HG03097 (cell line): ENCODE results near the gene PHF13.
"Not testable (repeated sequence)": the region's sequence is repeated elsewhere in the genome, so short reads cannot be mapped to it uniquely, and the experiment has no call there.

Experiments
- ATAC-seq: cut with Tn5 transposase; IDR thresholded peaks from one replicate; pipeline ENCODE4 v1.9.1; 2021; ENCODE audit not compliant: unreplicated experiment, low FRiP score

Gene PHF13

DNA sequence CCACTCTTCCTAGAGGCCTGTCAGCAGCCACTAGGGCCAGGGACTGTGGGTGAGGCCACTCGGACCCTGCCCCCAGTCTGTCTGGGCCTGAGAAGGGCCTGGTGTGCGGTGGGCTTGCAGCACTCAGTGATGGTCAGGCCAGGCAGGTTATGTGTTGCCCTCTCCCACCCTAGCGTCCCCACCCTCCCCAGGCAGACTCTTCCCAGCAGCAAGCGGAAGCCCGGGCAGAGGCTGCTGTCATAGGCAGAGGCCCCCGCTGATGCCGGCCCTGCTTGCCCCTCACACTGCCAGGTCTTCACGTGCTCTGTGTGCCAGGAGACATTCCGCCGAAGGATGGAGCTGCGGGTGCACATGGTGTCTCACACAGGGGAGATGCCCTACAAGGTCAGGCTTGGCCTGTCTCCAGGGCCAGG lies 27.1 kb upstream of the PHF13 start:
- no peak for ATAC-seq

DNA sequence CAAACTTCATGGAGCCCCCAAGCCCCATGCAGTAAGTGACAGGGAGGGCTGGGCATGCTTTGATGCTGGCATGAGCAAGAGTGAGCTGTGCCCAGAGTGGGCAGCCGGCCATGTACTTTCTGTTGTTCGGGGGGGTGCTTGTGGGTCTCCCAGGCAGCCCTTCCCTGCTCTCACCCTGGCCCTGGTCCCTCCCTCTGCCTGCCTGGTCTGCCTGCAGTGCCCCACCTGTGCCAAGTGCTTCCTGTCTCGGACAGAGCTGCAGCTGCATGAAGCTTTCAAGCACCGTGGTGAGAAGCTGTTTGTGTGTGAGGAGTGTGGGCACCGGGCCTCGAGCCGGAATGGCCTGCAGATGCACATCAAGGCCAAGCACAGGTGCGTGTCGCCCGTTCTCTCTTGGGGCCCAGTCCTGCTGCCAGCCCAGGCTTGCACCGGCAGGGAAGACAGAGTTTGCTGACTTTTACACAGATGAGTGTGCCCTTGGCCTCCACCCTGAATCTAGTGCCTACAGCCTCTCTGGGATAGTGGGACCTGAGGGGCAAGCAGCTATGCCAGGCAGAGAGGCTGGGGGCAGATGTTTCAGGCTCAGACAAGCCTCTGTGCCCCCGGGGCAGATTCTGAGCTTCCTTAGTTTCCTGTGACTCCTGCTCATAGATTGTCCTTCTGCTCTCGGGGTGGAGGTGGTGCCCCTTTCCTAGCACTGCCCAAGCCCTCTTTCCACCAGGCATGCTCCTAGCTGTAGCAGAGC lies 26.1 kb upstream of the PHF13 start:
- ATAC-seq = no peak

DNA sequence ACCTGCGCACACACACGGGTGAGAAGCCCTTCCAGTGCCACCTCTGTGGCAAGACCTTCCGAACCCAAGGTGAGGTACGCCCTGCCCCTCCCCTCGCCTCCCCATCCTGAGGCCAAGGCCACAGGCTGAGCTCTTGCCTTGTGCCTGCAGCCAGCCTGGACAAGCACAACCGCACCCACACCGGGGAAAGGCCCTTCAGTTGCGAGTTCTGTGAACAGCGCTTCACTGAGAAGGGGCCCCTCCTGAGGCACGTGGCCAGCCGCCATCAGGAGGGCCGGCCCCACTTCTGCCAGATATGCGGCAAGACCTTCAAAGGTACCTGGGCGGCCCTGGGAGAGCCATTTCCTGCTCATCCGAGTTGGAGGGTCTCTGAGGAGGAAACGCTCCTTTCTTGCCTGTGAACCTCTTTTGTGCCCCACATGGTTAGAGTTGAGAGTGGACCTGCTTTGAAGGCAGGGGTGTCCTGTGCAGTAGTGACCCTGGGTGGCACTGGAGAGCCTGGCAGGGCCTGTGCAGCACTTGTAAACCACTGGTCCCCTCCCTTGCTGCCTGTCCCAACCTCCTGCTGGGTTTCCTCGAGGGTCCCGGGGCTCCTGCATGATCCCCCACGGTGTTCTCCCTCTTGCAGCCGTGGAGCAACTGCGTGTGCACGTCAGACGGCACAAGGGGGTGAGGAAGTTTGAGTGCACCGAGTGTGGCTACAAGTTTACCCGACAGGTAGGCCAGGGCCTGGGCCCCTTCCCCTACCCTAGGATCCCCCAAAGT lies 25.2 kb upstream of the PHF13 start:
- ATAC-seq = no peak

DNA sequence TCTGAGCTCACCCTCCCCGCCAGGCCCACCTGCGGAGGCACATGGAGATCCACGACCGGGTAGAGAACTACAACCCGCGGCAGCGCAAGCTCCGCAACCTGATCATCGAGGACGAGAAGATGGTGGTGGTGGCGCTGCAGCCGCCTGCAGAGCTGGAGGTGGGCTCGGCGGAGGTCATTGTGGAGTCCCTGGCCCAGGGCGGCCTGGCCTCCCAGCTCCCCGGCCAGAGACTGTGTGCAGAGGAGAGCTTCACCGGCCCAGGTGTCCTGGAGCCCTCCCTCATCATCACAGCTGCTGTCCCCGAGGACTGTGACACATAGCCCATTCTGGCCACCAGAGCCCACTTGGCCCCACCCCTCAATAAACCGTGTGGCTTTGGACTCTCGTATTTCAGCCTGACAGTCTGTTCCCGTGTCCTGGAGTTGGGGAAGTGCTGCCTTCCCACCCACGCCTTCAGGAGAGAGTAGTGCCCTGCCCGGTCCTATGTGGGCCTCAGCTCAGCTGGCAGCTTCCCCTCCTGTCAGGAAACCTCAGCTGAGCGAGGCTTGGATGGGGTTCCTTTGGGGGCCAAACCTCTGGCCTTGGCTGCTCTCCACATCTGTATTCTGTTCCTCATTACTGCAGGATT lies 24.5 kb upstream of the PHF13 start:
- ATAC-seq = no peak

DNA sequence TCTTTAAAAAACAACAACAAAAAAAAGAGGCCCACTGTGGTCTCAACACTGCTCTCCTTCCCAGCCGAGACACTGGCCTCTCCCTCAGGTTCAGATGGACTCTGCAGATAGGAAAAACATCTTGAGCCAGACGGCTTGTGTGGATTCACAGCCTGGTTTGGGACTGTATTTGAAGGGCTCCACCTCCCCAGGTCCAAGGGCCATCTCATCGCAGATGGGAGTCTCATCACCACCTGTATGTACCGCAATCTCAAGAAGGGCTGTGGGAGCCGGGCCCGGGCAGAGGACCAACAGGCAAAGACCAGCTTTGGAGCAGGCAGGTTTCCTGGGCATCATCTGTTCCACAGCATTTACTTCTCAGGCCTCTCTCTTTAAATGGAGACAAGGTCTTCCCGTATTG lies 23.5 kb upstream of the PHF13 start:
- no peak for ATAC-seq

DNA sequence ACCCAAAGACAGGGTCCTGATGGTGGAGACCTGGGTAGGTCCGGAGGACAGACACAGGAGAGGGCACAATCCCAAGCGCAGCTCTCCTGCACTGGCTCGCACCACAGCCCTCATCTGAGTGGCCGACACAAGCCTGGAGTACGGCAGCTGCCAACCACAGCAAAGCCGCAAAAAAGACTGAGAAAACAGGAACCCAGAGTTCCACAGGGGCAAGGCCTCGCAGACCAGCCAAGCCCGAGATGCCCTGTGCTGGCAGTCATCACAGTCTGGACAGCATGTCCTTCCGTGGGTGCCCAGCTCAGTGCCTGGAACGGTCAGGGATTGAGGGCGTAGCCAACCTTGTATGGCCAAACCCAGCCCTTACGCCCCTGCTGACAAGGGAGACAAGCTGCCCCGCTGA lies 22.3 kb upstream of the PHF13 start:
- ATAC-seq = no peak

DNA sequence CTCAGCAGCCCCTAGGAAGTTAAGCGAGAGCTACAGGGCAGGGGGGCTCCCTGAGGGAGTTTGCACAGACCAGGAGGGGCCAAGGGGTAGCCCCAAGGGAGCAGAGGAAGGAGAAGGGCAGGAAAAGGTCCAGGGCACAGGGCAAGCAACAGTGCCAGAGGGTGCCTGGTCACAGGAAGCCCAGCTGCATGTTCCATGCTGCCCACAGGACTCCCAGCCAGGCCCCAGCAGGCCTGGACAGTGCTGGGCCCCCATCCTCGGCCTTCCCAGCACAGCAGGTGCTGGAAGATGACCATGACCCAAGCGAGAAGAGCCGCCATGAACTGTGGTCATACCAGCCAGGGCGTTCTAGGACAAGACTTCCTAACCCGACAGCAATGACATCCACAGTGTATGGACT lies 21.9 kb upstream of the PHF13 start:
- no peak for ATAC-seq

DNA sequence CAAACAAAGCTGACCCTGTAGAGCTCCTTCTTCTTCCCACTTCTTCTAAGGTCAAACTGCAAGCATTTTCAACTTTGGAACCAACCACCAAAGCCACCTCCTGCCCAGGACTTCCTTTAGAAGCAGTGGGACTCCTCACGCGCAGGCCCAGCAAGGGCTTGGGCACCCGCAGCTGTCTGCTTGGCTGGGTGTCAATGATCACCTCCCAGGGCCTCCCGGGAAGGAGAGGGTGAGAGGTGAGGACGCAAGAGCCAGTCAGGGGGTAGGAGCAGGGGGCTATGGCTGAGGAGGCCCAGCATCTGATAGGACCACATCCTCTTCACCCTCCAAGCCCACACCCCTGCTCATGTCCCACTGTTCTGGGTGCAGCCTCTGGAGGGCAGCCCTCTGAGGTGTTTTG lies 21.1 kb upstream of the PHF13 start:
- no peak for ATAC-seq

DNA sequence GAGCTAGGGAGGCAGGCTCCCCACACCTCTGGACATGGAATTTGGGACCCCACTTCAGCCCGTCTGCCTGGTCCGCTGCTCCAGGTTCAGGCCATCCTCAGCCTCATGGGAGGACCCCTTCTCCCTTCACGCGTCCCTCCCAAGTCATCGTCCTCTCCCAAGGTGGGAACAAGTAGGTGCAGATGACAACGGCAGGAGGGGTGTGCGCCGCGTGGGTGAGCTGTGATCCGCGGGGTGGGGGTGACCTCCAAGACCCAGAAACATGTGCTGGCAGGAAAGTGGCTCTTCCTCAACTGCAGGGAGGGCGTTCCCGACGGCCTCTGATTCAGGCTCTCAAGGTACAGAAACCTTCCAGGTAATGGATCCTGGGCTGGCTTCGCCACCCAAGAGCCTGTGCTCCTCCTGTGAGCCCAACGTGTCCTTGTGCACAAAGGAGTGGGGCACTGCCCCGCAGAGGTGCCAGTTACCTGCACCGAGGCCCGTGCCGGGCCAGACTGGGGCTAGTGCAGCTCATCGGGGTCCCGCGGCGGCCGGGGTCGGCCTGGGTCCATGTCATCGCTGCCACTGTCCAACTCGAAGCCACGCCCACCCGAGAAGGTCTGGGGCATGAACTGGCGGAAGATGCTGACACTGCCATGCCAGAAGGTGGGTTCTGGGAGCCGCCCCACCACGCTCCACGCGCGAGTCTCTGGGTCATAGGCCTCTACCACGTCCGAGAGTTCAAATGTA lies 20.5 kb upstream of the PHF13 start:
- no peak for ATAC-seq

DNA sequence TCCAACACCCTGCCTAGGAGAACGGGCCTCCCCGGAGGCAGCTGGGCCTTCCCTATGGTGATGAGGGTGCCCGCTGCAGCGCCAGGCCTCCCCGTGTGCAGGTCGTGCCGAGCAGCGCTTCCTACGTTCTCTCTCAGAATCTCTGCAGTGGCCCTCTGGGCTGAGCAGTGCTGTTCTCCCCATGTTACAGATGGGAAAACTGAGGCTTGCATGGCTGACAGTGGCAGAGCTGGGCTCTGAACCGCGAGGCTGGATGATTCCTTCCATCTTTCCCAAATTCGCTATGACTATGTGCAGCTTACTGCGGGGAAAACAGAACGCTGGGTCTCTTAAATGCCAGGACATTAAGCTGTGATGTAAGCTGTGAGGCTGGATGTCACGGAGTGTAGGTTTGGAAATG lies 19.7 kb upstream of the PHF13 start:
- no peak for ATAC-seq

DNA sequence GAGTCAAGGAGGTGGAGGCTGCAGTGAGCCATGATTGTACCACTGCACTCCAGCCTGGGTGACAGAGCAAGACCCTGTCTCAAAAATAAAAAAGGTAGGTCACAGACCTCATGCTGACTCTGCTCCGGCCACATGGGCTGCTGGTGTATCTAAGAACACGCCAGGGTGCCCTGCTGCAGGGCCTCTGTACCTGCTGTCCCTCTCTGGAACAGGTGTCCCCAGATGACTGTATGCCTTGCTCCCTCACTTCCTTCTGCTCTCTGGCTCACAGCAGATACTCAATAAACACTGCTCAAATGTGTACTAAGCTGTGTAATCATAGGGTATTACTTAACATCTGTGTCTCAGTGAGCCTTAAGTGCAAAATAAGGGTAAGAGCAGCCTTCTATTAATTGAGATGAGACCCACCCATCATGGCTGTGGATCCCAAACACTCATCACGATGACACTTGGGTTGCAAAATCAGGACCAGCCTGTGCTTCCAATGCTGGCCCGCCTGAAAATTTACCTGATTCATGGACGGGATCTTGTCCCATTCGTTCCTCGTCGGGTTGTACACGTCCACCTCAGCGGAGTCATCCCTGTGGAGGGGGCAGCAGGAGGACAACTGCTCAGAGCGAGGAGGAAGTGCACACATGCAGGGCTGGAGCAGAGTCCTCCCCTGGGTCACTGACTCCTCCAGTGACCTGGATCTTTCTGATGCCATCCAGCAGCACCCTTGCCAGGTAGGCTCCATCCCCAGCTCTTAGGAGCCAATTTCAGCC lies 18.4 kb upstream of the PHF13 start:
- no peak for ATAC-seq

DNA sequence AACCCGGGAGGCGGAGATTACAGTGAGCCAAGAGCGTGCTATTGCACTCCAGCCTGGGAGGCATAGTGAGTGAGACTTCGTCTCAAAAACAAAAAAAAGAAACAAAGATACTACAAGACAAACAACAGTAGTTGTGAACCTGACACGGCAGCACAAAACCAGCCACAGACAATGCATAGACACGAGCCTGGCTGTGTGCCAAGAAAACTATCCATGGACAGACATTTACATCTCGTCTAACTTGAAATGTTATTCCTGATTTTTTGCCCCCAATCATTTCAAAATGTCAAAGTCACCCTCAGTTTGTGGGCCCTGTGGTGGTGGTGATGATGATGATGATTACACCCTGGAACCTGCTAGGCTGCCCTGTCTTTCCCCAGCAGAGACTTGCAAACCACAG lies 17.2 kb upstream of the PHF13 start:
- ATAC-seq = no peak

DNA sequence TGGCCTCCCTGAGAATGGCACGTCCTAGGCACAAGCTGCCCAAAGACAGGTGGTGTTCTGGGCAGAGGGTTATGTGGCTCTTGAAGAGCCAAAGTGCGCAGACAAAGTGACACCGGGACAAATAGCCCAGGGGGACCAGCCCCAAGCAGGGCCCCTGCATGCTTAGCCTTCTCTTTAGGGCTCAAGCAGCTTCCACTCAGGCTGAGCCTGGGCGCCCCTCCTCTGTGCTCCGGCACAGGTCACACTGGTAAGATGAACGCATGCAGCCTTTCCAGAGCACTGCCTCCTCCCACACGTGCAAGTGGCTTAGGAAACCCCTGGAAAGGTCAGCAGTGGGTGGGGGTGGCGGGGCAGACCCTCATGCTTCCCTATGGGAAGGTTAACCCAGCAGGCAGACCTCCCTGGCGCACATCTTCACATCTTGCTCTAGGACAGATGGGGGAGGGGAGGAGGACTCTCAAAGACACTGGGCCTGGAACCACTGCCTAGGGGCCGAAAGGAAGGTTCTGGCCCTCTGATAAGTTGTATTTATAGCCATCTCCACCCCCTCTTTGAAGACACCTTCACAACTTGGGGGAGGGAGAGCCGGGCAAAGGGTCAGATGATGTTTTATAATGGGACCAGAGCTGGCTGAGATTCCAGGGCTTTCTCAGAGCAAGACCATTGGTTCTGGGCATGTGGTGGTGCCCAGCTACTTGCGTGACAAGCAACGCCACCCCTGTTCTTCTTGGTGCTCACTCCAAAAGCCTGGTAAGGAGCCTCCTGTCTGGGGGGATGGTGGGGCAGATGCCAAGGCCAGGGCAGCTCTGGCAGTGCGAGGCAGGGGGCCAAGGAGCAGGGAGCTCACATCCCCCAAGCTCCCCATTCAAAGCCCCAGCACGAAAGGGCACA lies 16.4 kb upstream of the PHF13 start:
- ATAC-seq = no peak

DNA sequence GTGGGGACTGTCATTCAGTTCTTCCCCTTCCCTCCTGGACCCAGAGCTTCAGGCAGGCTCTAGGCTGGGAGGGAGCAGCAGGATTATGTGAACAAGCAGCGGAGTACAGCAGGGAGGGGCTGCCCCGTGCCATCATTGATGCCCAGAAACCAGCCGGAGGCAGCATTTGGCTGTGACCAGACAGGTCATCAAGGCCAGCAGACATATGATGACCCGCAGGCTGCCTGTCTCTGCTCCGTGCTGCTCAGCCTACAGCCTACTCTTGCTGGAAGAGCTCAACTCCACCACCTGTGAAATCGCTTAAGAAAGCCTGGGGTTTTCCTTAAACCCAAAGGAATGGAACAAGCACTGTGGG lies 15.8 kb upstream of the PHF13 start:
- ATAC-seq = no peak

DNA sequence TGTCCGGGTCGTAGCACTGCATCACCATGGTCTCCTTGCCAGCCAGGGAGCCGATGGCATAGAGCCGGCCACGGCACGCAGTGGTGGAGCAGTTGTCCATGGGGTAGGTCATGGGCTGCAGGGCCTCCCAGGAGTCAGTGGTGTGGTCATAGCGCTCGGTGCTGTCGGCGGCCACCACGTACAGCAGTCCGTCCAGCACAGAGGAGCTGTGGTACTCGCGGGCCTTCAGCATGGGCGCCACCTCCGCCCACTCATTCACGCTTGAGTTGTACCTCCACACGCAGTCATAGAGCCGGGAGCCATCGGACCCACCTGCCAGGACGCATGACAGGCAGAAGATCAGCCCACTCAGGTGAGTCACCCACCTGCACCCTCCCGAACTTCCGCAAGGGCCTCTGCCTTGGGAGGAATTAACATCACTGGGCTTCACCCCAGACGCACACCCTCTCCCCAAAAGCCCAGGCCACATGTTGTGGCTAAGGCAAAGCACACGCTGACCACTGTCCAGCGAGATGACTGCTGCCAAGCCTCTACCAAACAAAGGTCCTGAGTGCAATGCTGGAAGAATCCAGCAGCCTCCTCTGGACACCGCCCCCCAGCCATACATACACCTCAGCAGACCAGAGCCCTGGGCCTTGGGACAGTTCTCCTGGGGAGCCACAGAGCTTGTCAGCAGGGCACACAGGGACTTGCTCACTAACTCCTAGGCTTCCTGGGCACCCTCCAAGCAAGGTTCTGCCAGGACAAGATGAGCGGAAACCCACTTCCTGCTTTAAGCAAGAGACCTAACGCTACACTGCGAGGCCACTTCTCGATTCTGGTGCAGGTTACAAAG lies 14.2 kb upstream of the PHF13 start:
- ATAC-seq = no peak

DNA sequence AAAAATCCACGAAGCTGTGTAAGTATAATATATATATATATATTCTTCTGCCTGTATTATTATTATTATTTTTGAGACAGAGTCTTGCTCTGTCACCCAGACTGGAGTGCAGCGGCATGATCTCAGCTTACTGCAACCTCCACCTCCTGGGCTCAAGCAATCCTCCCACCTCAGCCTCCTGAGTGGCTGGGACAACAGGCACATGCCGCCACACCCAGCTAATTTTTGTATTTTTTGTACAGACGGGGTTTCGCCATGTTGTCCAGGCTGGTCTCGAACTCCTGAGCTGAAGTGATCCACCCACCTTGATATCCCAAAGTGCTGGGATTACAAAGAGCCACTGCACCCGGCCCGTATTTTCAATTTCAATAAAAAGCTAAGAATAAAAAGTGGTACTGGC lies 13.5 kb upstream of the PHF13 start:
- not testable (repeated sequence) for ATAC-seq

DNA sequence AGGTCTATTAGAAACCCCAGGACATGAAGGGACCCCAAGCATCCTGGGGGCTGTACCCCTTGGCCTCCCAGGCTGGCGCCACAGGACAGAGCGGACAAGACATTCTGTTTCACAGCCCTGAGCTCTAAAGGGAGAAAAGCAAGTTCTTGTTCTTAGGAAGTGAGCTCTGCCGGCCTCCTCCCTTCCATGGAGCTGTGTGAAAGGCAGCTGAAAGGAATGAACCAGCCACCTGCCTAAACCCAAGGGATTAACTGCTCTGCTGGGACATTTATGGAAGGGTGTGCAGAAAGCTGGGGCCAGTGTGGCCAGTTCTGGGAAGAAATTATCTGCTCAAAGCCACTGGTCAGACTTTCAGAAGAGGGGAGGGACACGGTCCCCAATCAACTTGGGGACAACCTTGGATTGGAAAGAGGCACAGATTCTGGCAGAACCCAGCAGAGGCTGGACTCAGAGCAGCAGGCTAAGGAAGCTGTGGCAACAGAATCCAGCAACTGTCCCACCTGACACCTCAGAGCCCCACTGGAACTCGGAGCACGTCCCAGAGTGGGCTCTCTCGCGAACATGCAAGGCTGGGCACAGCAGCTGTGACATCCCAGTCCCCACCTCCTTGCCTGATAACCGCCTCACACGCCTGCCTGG lies 13.0 kb upstream of the PHF13 start:
- no peak for ATAC-seq
